Measurements from ENCODE around the gene RNU1-1.
A peak's percentile ranks its signal among the peaks of the same experiment; 100 is the strongest.
"Not testable (repeated sequence)": the region's sequence is repeated elsewhere in the genome, so short reads cannot be mapped to it uniquely, and the experiment has no call there.

RNU1-1 gene

GRCh38 chr1:16493731-16494130 lies 20.4 kb downstream of the RNU1-1 start:
- not testable (repeated sequence) for DNase-seq (ENCODE audit: low spot score)

- DNase-seq (ENCODE audit: low spot score), result not testable (repeated sequence)
These were observed 21.1 kb downstream of the RNU1-1 start for GRCh38 chr1:16492937-16493336.

- no peak for DNase-seq (ENCODE audit: low spot score)
These were observed 22.9 kb downstream of the RNU1-1 start for GRCh38 chr1:16491056-16491675.

- DNase-seq (ENCODE audit: low spot score), result not testable (repeated sequence)
These were observed 24.7 kb downstream of the RNU1-1 start for GRCh38 chr1:16489195-16489880.

- DNase-seq (ENCODE audit: low spot score), result not testable (repeated sequence)
These were observed 27.1 kb downstream of the RNU1-1 start for GRCh38 chr1:16487011-16487410.

- not testable (repeated sequence) for DNase-seq (ENCODE audit: low spot score)
These were observed 27.8 kb downstream of the RNU1-1 start for GRCh38 chr1:16486316-16486715.

GRCh38 chr1:16484931-16485330 lies 29.2 kb downstream of the RNU1-1 start:
- DNase-seq (ENCODE audit: low spot score), result no peak

GRCh38 chr1:16484501-16484835 lies 29.6 kb downstream of the RNU1-1 start:
- no peak for DNase-seq (ENCODE audit: low spot score)

GRCh38 chr1:16483639-16484500 lies 30.2 kb downstream of the RNU1-1 start:
- not testable (repeated sequence) for DNase-seq (ENCODE audit: low spot score)

GRCh38 chr1:16483146-16483545 lies 30.9 kb downstream of the RNU1-1 start:
- DNase-seq (ENCODE audit: low spot score), result not testable (repeated sequence)

GRCh38 chr1:16478091-16478490 lies 36.0 kb downstream of the RNU1-1 start:
- DNase-seq (ENCODE audit: low spot score), result no peak

GRCh38 chr1:16475771-16476770 lies 38.0 kb downstream of the RNU1-1 start:
- not testable (repeated sequence) for DNase-seq (ENCODE audit: low spot score)

- peak; percentile 47 for DNase-seq (ENCODE audit: low spot score)
These were observed 39.2 kb downstream of the RNU1-1 start for GRCh38 chr1:16474891-16475290.

GRCh38 chr1:16474166-16474800 lies 39.8 kb downstream of the RNU1-1 start:
- DNase-seq (ENCODE audit: low spot score), result no peak

- DNase-seq (ENCODE audit: low spot score), result no peak
These were observed 45.5 kb downstream of the RNU1-1 start for GRCh38 chr1:16468558-16468957.

GRCh38 chr1:16464917-16465625 lies 49.0 kb downstream of the RNU1-1 start:
- no peak for DNase-seq (ENCODE audit: low spot score)
